ELF-1 (cell line): ENCODE data around the gene ZNF264.
"Not testable (repeated sequence)": the region's sequence is repeated elsewhere in the genome, so short reads cannot be mapped to it uniquely, and the experiment has no call there.

Source experiments
- DNase-seq: peaks from one replicate; pipeline ENCODE4 v3.0.0-alpha.2; 2016; ENCODE audit warnings: low read depth, low spot score

ZNF264 gene

GRCh38 chr19:57245066-57245465 is 53.8 kb downstream of the ZNF264 start:
- no peak for DNase-seq

- no peak for DNase-seq
Measured at GRCh38 chr19:57245959-57246358, 54.7 kb downstream of the ZNF264 start.

GRCh38 chr19:57248646-57249045 is 57.3 kb downstream of the ZNF264 start:
- no peak for DNase-seq

GRCh38 chr19:57249329-57249728 is 58.0 kb downstream of the ZNF264 start:
- no peak for DNase-seq

- DNase-seq: not testable (repeated sequence)
Measured at GRCh38 chr19:57253767-57254166, 62.5 kb downstream of the ZNF264 start.

GRCh38 chr19:57262044-57262443 is 70.7 kb downstream of the ZNF264 start:
- DNase-seq: no peak

GRCh38 chr19:57263244-57263741 is 72.0 kb downstream of the ZNF264 start:
- no peak for DNase-seq

- DNase-seq: no peak
Measured at GRCh38 chr19:57267291-57267690, 76.0 kb downstream of the ZNF264 start.

GRCh38 chr19:57269515-57270250 is 78.4 kb downstream of the ZNF264 start:
- DNase-seq: no peak

- no peak for DNase-seq
Measured at GRCh38 chr19:57271280-57271679, 80.0 kb downstream of the ZNF264 start.
